IMR-90 (cell line): ENCODE measurements around the gene MUSTN1.

Experiments used
- BHLHE40 ChIP-seq: fragments of 150-350 bp; IDR thresholded peaks from 2 replicates; pipeline ENCODE4 v1.6.1; 2016; ENCODE audit warnings: mild to moderate bottlenecking, low read depth, low read length
- CTCF ChIP-seq: conservative IDR thresholded peaks from 2 replicates; pipeline ENCODE4 v1.5.1; 2012; ENCODE audit warnings: mild to moderate bottlenecking, low read depth, low read length, improper control_type of control experiment
- POLR2A ChIP-seq: IDR thresholded peaks from 2 replicates; pipeline ENCODE4 v1.6.1; 2012; ENCODE audit warnings: mild to moderate bottlenecking, low read depth, low read length
- RAD21 ChIP-seq: IDR thresholded peaks from 2 replicates; pipeline ENCODE4 v1.6.1; 2012; ENCODE audit warnings: low read length, improper control_type of control experiment
- USF2 ChIP-seq: fragments of 150-350 bp; IDR thresholded peaks from 2 replicates; pipeline ENCODE4 v1.6.1; 2017; ENCODE audit warnings: mild to moderate bottlenecking, antibody characterized with exemption, low read length, low read depth

- TF ChIP-seq CTCF (no peak), USF2 (no peak), POLR2A (no peak), RAD21 (no peak), BHLHE40 (no peak)
Measured at GRCh38 chr3:52847726-52848125, 12.9 kb upstream of the MUSTN1 start.
